H1 (cell line): ENCODE data around the gene USP54. TPM values are rescaled to one million over a fixed set of nuclear protein-coding genes. Genes with fewer than 3 reads are reported as not detected.

ENCODE experiments used
- EZH2 ChIP-seq: fragments of 200-600 bp; sonication (generic); IDR thresholded peaks from 2 replicates; pipeline ENCODE4 v1.7.1; 2012; ENCODE audit warnings: low read depth, mild to moderate bottlenecking, moderate library complexity, low read length, inconsistent platforms; ENCODE audit not compliant: severe bottlenecking
- JUN ChIP-seq: IDR thresholded peaks from 2 replicates; pipeline ENCODE4 v1.6.1; 2011; ENCODE audit warnings: low read depth, mild to moderate bottlenecking, improper control_type of control experiment, low read length
- RNF2 ChIP-seq: fragments of 200-900, 300-1000 bp; sonication (generic); IDR thresholded peaks from 2 replicates; pipeline ENCODE4 v1.7.1; 2016; ENCODE audit warnings: borderline replicate concordance, low read depth, mild to moderate bottlenecking, antibody characterized with exemption, low read length; ENCODE audit not compliant: poor library complexity, severe bottlenecking; ENCODE audit errors: missing control alignments
- SIN3A ChIP-seq, 2 experiments: IDR thresholded peaks in 1 of 2; conservative IDR thresholded peaks in 1 of 2; 2 replicates each; pipeline ENCODE4 v1.6.1; 2011 to 2012; ENCODE audit warnings: low read length in 2 of 2, improper control_type of control experiment in 1 of 2, low read depth in 1 of 2, mild to moderate bottlenecking in 1 of 2
- polyA plus RNA-seq, 7 experiments: library from polyadenylated mRNA; depleted of rRNA in 3 of 7; stranded (reverse) in 5 of 7; unstranded in 2 of 7; fragments of >200 nt in 5 of 7; fragments of 200-250 nt in 2 of 7; gene quantifications; 1 replicate in 5 of 7; 2 replicates in 1 of 7; 4 replicates in 1 of 7; pipeline versions ENCODE4 v1.2.1 to v1.2.3, GENCODE V29; 2011 to 2013; ENCODE audit warnings: missing spikeins in 2 of 7, mixed read lengths in 2 of 7
- total RNA-seq: library from RNA; stranded (reverse); fragmentation: NEBNext Ultra II Directional; extraction: Animal tissue kit (Norgen Biotek cat#: 25700); gene quantifications from 2 replicates; pipeline ENCODE4 v1.2.1, GENCODE V29; 2021

Gene USP54
- total and polyA plus RNA-seq, 2 of the 8 experiments (the other 6 are each of a cell fraction or from before 2014, with no cell fraction given) = 46.2 to 65.6 TPM

DNA sequence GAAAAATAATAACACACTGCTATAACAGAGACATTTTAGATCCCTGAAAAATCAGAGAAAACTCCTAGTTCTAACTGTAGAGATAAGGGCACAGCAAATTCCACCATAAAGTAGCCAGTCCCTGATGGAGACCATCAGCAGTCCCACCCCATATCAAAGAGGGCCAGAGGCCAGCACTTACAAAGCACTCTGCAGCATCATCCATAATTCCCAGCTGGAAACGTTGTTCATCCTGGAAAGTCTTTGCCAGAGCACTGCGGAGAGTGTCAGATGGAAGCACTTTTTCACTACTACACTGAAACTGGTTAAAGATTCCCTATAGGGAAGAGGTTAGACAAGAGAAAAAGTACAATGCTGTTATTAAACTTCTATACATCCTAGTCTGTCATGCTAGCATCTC is 45.8 kb downstream of the USP54 start (continued):
- TF ChIP-seq JUN (no peak), SIN3A (conservative IDR thresholded peaks at IDR 0.05 in 1 of 2, IDR thresholded peaks at IDR 0.05 in 1 of 2; ENCODE audit: low read depth in 1 of 2, low read length in 2 of 2) (no peak), EZH2 (no peak), RNF2 (no peak)
